ENCODE results near the gene DDR1.
"Not testable (repeated sequence)": the region's sequence is repeated elsewhere in the genome, so short reads cannot be mapped to it uniquely, and the experiment has no call there.

DDR1 gene

GRCh38 chr6:30883685-30884520, at the start of gene DDR1:
DDR1 (plus strand) TSS chr6:30884519; CDS start chr6:30888730, 4,211 bp downstream.
- DNase-seq (ENCODE audit: low read depth), result no peak

- DNase-seq (ENCODE audit: low read depth), result no peak
Measured at GRCh38 chr6:30834646-30835045, 49.7 kb upstream of the DDR1 start.

- no peak for DNase-seq (ENCODE audit: low read depth)
Measured at GRCh38 chr6:30835576-30835975, 48.7 kb upstream of the DDR1 start.

- DNase-seq (ENCODE audit: low read depth), result no peak
Measured at GRCh38 chr6:30836431-30836866, 47.9 kb upstream of the DDR1 start.

GRCh38 chr6:30836957-30837356, 47.4 kb upstream of the DDR1 start:
- no peak for DNase-seq (ENCODE audit: low read depth)

GRCh38 chr6:30837432-30837831, 46.9 kb upstream of the DDR1 start:
- no peak for DNase-seq (ENCODE audit: low read depth)

- no peak for DNase-seq (ENCODE audit: low read depth)
Measured at GRCh38 chr6:30837870-30838269, 46.4 kb upstream of the DDR1 start.

GRCh38 chr6:30839671-30840070, 44.6 kb upstream of the DDR1 start:
- DNase-seq (ENCODE audit: low read depth), result no peak

GRCh38 chr6:30840084-30840934, 44.0 kb upstream of the DDR1 start:
- DNase-seq (ENCODE audit: low read depth), result no peak

GRCh38 chr6:30840935-30841643, 43.2 kb upstream of the DDR1 start:
- no peak for DNase-seq (ENCODE audit: low read depth)

- DNase-seq (ENCODE audit: low read depth), result no peak
Measured at GRCh38 chr6:30841644-30842504, 42.4 kb upstream of the DDR1 start.

GRCh38 chr6:30842754-30843610, 41.3 kb upstream of the DDR1 start:
- DNase-seq (ENCODE audit: low read depth), result no peak

- DNase-seq (ENCODE audit: low read depth), result no peak
Measured at GRCh38 chr6:30843611-30843998, 40.7 kb upstream of the DDR1 start.

- DNase-seq (ENCODE audit: low read depth), result no peak
Measured at GRCh38 chr6:30844118-30844535, 40.2 kb upstream of the DDR1 start.

- DNase-seq (ENCODE audit: low read depth), result no peak
Measured at GRCh38 chr6:30845183-30845582, 39.1 kb upstream of the DDR1 start.

- no peak for DNase-seq (ENCODE audit: low read depth)
Measured at GRCh38 chr6:30847421-30847970, 36.8 kb upstream of the DDR1 start.

GRCh38 chr6:30847971-30848436, 36.3 kb upstream of the DDR1 start:
- DNase-seq (ENCODE audit: low read depth), result no peak

- DNase-seq (ENCODE audit: low read depth), result no peak
Measured at GRCh38 chr6:30849903-30850651, 34.2 kb upstream of the DDR1 start.

- not testable (repeated sequence) for DNase-seq (ENCODE audit: low read depth)
Measured at GRCh38 chr6:30852459-30852858, 31.9 kb upstream of the DDR1 start.
